H1 (cell line): ENCODE measurements around the gene ASCC3.

Source experiments
- CHD1 ChIP-seq: IDR thresholded peaks from 2 replicates; pipeline ENCODE4 v1.6.1; 2012; ENCODE audit warnings: low read depth, low read length, improper control_type of control experiment
- CHD2 ChIP-seq: IDR thresholded peaks from 2 replicates; pipeline ENCODE4 v1.6.1; 2012; ENCODE audit warnings: low read length, improper control_type of control experiment
- EP300 ChIP-seq, 2 experiments: IDR thresholded peaks; 1 replicate in 1 of 2; 2 replicates in 1 of 2; pipeline ENCODE4 v1.6.1; 2011 to 2012; ENCODE audit warnings: low read depth in 2 of 2, low read length in 2 of 2, mild to moderate bottlenecking in 2 of 2, borderline replicate concordance in 1 of 2, inconsistent platforms in 1 of 2, moderate library complexity in 1 of 2
- JUN ChIP-seq: IDR thresholded peaks from 2 replicates; pipeline ENCODE4 v1.6.1; 2011; ENCODE audit warnings: low read depth, mild to moderate bottlenecking, improper control_type of control experiment, low read length
- MAFK ChIP-seq: IDR thresholded peaks from 2 replicates; pipeline ENCODE4 v1.6.1; 2012; ENCODE audit warnings: low read depth, mild to moderate bottlenecking, improper control_type of control experiment, low read length
- POLR2A ChIP-seq, 2 experiments: IDR thresholded peaks; 1 replicate in 1 of 2; 2 replicates in 1 of 2; pipeline ENCODE4 v1.6.1; 2011; ENCODE audit warnings: low read depth in 2 of 2, low read length in 2 of 2, mild to moderate bottlenecking in 2 of 2; ENCODE audit errors: control extremely low read depth in 1 of 2
- POLR2AphosphoS5 ChIP-seq: IDR thresholded peaks from 2 replicates; pipeline ENCODE4 v1.6.1; 2011; ENCODE audit warnings: low read depth, low read length
- SIRT6 ChIP-seq: IDR thresholded peaks from one replicate; pipeline ENCODE4 v1.7.1; 2012; ENCODE audit warnings: low read length, inconsistent platforms
- ZNF274 ChIP-seq: IDR thresholded peaks from 2 replicates; pipeline ENCODE4 v1.7.0; 2012; ENCODE audit warnings: low read length, borderline replicate concordance; ENCODE audit errors: extremely low read depth
- TF ChIP-seq, protein P1 (sequence below), 3 experiments: IDR thresholded peaks; 1 replicate in 2 of 3; 2 replicates in 1 of 3; pipeline versions ENCODE4 v1.5.1 to v1.6.1; 2011; ENCODE audit warnings: low read length in 3 of 3, mild to moderate bottlenecking in 3 of 3, inconsistent platforms in 2 of 3, low read depth in 1 of 3, moderate library complexity in 1 of 3; ENCODE audit not compliant: insufficient read depth in 1 of 3; ENCODE audit errors: control extremely low read depth in 1 of 3
- TF ChIP-seq, protein P2 (sequence below): IDR thresholded peaks from 2 replicates; pipeline ENCODE4 v1.6.1; 2012; ENCODE audit warnings: inconsistent platforms
- TF ChIP-seq, protein P3 (sequence below): IDR thresholded peaks from 2 replicates; pipeline ENCODE4 v1.6.1; 2011; ENCODE audit warnings: low read length, improper control_type of control experiment

DNA sequence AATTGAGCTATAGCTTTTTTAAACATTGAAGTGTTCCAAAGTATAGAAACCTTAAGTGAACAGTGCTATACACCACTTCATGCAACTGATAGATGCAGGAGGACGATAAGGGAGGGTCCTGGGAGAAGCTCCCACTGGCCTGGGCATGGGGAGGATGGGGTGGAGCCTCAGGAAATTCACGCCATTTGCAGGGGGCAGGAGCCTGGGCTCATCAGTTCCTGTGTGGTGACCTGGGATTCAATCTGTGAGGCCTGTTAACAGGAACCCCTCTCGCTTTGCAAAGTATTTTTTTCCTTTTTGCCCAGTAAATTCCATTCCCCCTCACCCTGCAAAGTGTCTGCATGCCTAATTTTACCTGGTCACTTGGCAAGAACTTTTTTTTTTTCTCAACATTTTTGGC is 11.0 kb upstream of the ASCC3 start:
- TF ChIP-seq, protein P1, sequence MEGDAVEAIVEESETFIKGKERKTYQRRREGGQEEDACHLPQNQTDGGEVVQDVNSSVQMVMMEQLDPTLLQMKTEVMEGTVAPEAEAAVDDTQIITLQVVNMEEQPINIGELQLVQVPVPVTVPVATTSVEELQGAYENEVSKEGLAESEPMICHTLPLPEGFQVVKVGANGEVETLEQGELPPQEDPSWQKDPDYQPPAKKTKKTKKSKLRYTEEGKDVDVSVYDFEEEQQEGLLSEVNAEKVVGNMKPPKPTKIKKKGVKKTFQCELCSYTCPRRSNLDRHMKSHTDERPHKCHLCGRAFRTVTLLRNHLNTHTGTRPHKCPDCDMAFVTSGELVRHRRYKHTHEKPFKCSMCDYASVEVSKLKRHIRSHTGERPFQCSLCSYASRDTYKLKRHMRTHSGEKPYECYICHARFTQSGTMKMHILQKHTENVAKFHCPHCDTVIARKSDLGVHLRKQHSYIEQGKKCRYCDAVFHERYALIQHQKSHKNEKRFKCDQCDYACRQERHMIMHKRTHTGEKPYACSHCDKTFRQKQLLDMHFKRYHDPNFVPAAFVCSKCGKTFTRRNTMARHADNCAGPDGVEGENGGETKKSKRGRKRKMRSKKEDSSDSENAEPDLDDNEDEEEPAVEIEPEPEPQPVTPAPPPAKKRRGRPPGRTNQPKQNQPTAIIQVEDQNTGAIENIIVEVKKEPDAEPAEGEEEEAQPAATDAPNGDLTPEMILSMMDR (IDR thresholded peaks at IDR 0.05; ENCODE audit: control extremely low read depth in 1 of 3, insufficient read depth in 1 of 3, low read depth in 1 of 3, low read length in 3 of 3) = no peak
- TF ChIP-seq EP300 (IDR thresholded peaks at IDR 0.05; ENCODE audit: borderline replicate concordance in 1 of 2, low read depth in 2 of 2, low read length in 2 of 2) = no peak
- no peak for TF ChIP-seq ZNF274
- TF ChIP-seq, protein P2, sequence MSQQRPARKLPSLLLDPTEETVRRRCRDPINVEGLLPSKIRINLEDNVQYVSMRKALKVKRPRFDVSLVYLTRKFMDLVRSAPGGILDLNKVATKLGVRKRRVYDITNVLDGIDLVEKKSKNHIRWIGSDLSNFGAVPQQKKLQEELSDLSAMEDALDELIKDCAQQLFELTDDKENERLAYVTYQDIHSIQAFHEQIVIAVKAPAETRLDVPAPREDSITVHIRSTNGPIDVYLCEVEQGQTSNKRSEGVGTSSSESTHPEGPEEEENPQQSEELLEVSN = no peak
- no peak for TF ChIP-seq CHD2
- TF ChIP-seq, protein P3, sequence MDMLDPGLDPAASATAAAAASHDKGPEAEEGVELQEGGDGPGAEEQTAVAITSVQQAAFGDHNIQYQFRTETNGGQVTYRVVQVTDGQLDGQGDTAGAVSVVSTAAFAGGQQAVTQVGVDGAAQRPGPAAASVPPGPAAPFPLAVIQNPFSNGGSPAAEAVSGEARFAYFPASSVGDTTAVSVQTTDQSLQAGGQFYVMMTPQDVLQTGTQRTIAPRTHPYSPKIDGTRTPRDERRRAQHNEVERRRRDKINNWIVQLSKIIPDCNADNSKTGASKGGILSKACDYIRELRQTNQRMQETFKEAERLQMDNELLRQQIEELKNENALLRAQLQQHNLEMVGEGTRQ = no peak
- no peak for TF ChIP-seq MAFK
- TF ChIP-seq POLR2AphosphoS5 = no peak
- no peak for TF ChIP-seq SIRT6
- no peak for TF ChIP-seq JUN
- no peak for TF ChIP-seq CHD1
- TF ChIP-seq POLR2A (IDR thresholded peaks at IDR 0.05; ENCODE audit: control extremely low read depth in 1 of 2, low read depth in 2 of 2, low read length in 2 of 2) = no peak
